HepG2 (cell line): ENCODE measurements around the gene PDLIM4. TPM values are rescaled to one million over a fixed set of nuclear protein-coding genes. Genes with fewer than 3 reads are reported as not detected.

Experiments used
- ATAC-seq: fragments of 200-7000 bp; cut with Tn5 transposase; 3 replicates; pipeline ENCODE4 v1.9.1; 2020; ENCODE audit warnings: mild to moderate bottlenecking, moderate library complexity
- BruUV-seq: library from RNA; stranded (reverse); fragments of 400-500 nt; replicated peaks from 2 replicates; lab custom pipeline; 2021; lab: Mats Ljungman, UMichigan
- CTCF ChIA-PET: fragments of 300-600 bp; formaldehyde crosslinking; extraction: SDS; loops from one replicate; lab custom pipeline; 2021; ENCODE audit warnings: low total read pairs, inconsistent platforms, low intra/inter-chr PET ratio; lab: Yijun Ruan, JAX
- POLR2A ChIA-PET: fragments of 350-600 bp; sonication (Branson Sonifier 250); formaldehyde crosslinking; loops from one replicate; lab custom pipeline; 2020; ENCODE audit warnings: antibody characterized with exemption, inconsistent platforms; lab: Yijun Ruan, JAX
- DNase-seq: peaks from one replicate; pipeline ENCODE4 v3.0.0-alpha.2; 2015; ENCODE audit warnings: low spot score
- FAIRE-seq: peaks from 3 replicates; lab custom pipeline; 2011; peaks lifted over from hg19 to GRCh38; lab: Jason Lieb, UNC
- H2AFZ ChIP-seq: one replicate; pipeline ENCODE4 v1.6.1; 2011; ENCODE audit warnings: low read length, inconsistent platforms
- H3K27ac ChIP-seq: fragments of 300-600 bp; 3 replicates; pipeline ENCODE4 v1.8.0; 2011; ENCODE audit warnings: mixed run types, mild to moderate bottlenecking, mixed read lengths, low read length, inconsistent platforms; ENCODE audit not compliant: insufficient read depth; ENCODE audit errors: extremely low read length
- H3K27me3 ChIP-seq, 2 experiments: fragments of 200-600 bp in 1 of 2; 2 replicates in 1 of 2; 3 replicates in 1 of 2; pipeline versions ENCODE4 v1.6.0 to v1.8.0; 2011; ENCODE audit warnings: low read length in 2 of 2, mild to moderate bottlenecking in 2 of 2, moderate library complexity in 2 of 2, inconsistent platforms in 1 of 2; ENCODE audit not compliant: insufficient read depth in 2 of 2, control insufficient read depth in 1 of 2
- H3K36me3 ChIP-seq, 2 experiments: fragments of 200-600 bp in 1 of 2; replicated peaks in 1 of 2; 2 replicates in 1 of 2; 3 replicates in 1 of 2; pipeline versions ENCODE4 v1.5.1 to v1.8.0; 2011; ENCODE audit warnings: low read length in 2 of 2, inconsistent platforms in 1 of 2; ENCODE audit not compliant: insufficient read depth in 2 of 2, control insufficient read depth in 1 of 2
- H3K4me1 ChIP-seq: 2 replicates; pipeline ENCODE4 v1.5.1; 2012; ENCODE audit warnings: low read length, inconsistent platforms; ENCODE audit not compliant: insufficient read depth
- H3K4me2 ChIP-seq: 2 replicates; pipeline ENCODE4 v1.6.0; 2011; ENCODE audit warnings: low read depth, low read length, inconsistent platforms
- H3K4me3 ChIP-seq, 3 experiments: fragments of 200-600 bp in 1 of 3; sonication (generic), shearing (Covaris generic) in 1 of 3; replicated peaks in 1 of 3; 2 replicates each; pipeline ENCODE4 v1.5.1; 2011 to 2016; ENCODE audit warnings: low read length in 3 of 3, inconsistent platforms in 2 of 3, low read depth in 2 of 3, mild to moderate bottlenecking in 2 of 3, control low read depth in 1 of 3, mixed read lengths in 1 of 3; ENCODE audit not compliant: insufficient read depth in 1 of 3
- H3K79me2 ChIP-seq: one replicate; pipeline ENCODE4 v1.6.1; 2011; ENCODE audit warnings: low read length, inconsistent platforms; ENCODE audit not compliant: insufficient read depth
- H3K9ac ChIP-seq: 2 replicates; pipeline ENCODE4 v1.6.0; 2011; ENCODE audit warnings: mild to moderate bottlenecking, low read depth, low read length, inconsistent platforms; ENCODE audit not compliant: insufficient read depth
- H3K9me3 ChIP-seq: 2 replicates; pipeline ENCODE4 v1.5.1; 2012; ENCODE audit warnings: mild to moderate bottlenecking, low read length
- H4K20me1 ChIP-seq: 2 replicates; pipeline ENCODE4 v1.6.0; 2011; ENCODE audit warnings: inconsistent platforms, mild to moderate bottlenecking, low read length, moderate library complexity; ENCODE audit not compliant: insufficient read depth
- BCL3 ChIP-seq: sonication (generic); formaldehyde crosslinking; IDR thresholded peaks from 2 replicates; pipeline ENCODE4 v1.5.1; 2020; ENCODE audit warnings: mild to moderate bottlenecking, missing genetic modification reagents, moderate library complexity
- EED ChIP-seq: sonication (generic); formaldehyde crosslinking; IDR thresholded peaks from 2 replicates; pipeline ENCODE4 v1.5.0; 2020; ENCODE audit warnings: mild to moderate bottlenecking, missing genetic modification reagents
- MAZ ChIP-seq, 2 experiments: sonication (generic) in 1 of 2; formaldehyde crosslinking in 1 of 2; IDR thresholded peaks; 2 replicates each; pipeline versions ENCODE4 v1.5.0 to v1.6.1; 2012 to 2020; ENCODE audit warnings: low read depth in 2 of 2, mild to moderate bottlenecking in 2 of 2, borderline replicate concordance in 1 of 2, improper control_type of control experiment in 1 of 2, low read length in 1 of 2, missing genetic modification reagents in 1 of 2, moderate library complexity in 1 of 2
- NCOA2 ChIP-seq: sonication (generic); formaldehyde crosslinking; IDR thresholded peaks from 2 replicates; pipeline ENCODE4 v1.8.0; 2022; ENCODE audit warnings: inconsistent platforms
- PCBP1 ChIP-seq: fragments of 200-400 bp; formaldehyde crosslinking; IDR thresholded peaks from 2 replicates; pipeline ENCODE4 v1.6.1; 2017; ENCODE audit warnings: mild to moderate bottlenecking, low read depth, low read length, borderline replicate concordance
- SAP130 ChIP-seq: IDR thresholded peaks from 2 replicates; pipeline ENCODE4 v1.6.1; 2016; ENCODE audit warnings: low read depth
- SRSF9 ChIP-seq: fragments of 200-400 bp; formaldehyde crosslinking; IDR thresholded peaks from 2 replicates; pipeline ENCODE4 v1.6.1; 2018; ENCODE audit warnings: borderline replicate concordance, mild to moderate bottlenecking, low read depth, low read length; ENCODE audit not compliant: insufficient read depth, poor library complexity, severe bottlenecking
- TCF7 ChIP-seq: sonication (generic); IDR thresholded peaks from 2 replicates; pipeline ENCODE4 v1.6.1; 2016; ENCODE audit warnings: antibody characterized with exemption, low read depth
- WGBS: methylation state at CpG from one replicate; pipeline ENCODE4 v1.1.6; 2017; ENCODE audit warnings: low lambda C conversion rate; 5-methylcytosine and 5-hydroxymethylcytosine counted together
- in situ Hi-C: cut with HindIII; loops from 2 replicates; pipeline ENCODE4 v1.10.0; 2017; ENCODE audit warnings: low pct_unique_long_range_greater_than_20kb; ENCODE audit not compliant: extremely low pct_ligation_motif_present
- intact Hi-C: fragments of 100-400 bp; cut with micrococcal nuclease; formaldehyde crosslinking; loops from one replicate; pipeline ENCODE4 v1.10.0; 2022; ENCODE audit not compliant: unreplicated experiment
- polyA plus RNA-seq, 8 experiments: library from polyadenylated mRNA; depleted of rRNA in 3 of 8; stranded (reverse) in 7 of 8; unstranded in 1 of 8; fragments of >200 nt; fragmentation: Illumina TruSeq in 4 of 8; extraction: Trizol in 4 of 8; gene quantifications; 2 replicates each; pipeline versions ENCODE4 v1.2.1 to v1.2.3, GENCODE V29; 2011 to 2016; ENCODE audit warnings: low read depth in 4 of 8, missing spikeins in 1 of 8, mixed read lengths in 1 of 8; ENCODE audit not compliant: insufficient read depth in 1 of 8
- total RNA-seq, 5 experiments: library from RNA; depleted of rRNA; stranded (reverse); fragments of >200 nt; fragmentation: Illumina TruSeq; extraction: Trizol; gene quantifications; 2 replicates each; pipeline ENCODE4 v1.2.3, GENCODE V29; 2016; ENCODE audit warnings: low read depth in 1 of 5

PDLIM4 gene
- total and polyA plus RNA-seq, 2 of the 13 experiments (the other 11 are each of a cell fraction or from before 2014, with no cell fraction given), result 1.1 to 2.3 TPM

- TF ChIP-seq MAZ (IDR thresholded peaks at IDR 0.05; ENCODE audit: borderline replicate concordance, low read depth, low read length), result no peak
- no peak for TF ChIP-seq MAZ (CRISPR knock-in tag; IDR thresholded peaks at IDR 0.05; ENCODE audit: low read depth)
- TF ChIP-seq PCBP1, result no peak
- TF ChIP-seq SRSF9, result no peak
- 0 out of 2 replicates have a peak, but pooled peaks have one; percentile 35 for TF ChIP-seq TCF7
- TF ChIP-seq BCL3, result no peak
Observed at GRCh38 chr5:132257131-132258101, at the start of gene PDLIM4 (continued).

DNA sequence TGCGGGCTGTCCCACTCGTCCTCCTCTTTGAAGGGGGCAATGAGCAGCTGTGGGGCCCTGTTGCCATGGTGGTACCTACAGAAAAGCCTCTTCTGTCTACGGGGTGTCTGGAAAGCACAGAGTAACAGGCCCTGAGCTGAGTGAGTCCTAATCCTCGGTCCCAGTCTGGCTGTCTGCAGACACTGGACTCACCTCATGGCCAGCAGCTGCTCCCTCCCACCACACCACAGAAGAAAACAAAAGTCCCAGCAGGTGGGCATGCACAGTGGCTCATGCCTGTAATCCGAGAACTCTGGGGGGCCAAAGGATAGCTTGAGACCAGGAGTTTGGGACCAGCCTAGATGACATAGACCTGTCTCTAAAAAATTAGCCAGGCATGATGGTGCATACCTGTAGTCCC, 49.7 kb upstream of the PDLIM4 start:
- no peak overlapping the region for H3K4me3 ChIP-seq
- H3K9ac ChIP-seq, result no peak overlapping the region
- in situ Hi-C loops (no loop called here), intact Hi-C loops (no loop called here)
- peaks cover 18 to 68% of the 10 kb centered on the region in 2 experiments for H3K36me3 ChIP-seq
- 96% methylated on average over 5 of the region's 5 CpGs for WGBS
- CTCF ChIA-PET, result no interaction called here
- H4K20me1 ChIP-seq, result no peaks in the 10 kb centered on the region
- H3K27me3 ChIP-seq, result no peaks in the 10 kb centered on the region
- FAIRE-seq (no peak), DNase-seq (no peak), ATAC-seq (no peak)
- no peak overlapping the region for H3K4me2 ChIP-seq
- no peaks in the 10 kb centered on the region for H3K9me3 ChIP-seq
- no peak overlapping the region for H2AFZ ChIP-seq
- no peaks in the 10 kb centered on the region for H3K79me2 ChIP-seq
- no TSS peak for BruUV-seq
- H3K27ac ChIP-seq, result no peak overlapping the region
- TF ChIP-seq EED (CRISPR knock-in tag), result no peak
- no peak for TF ChIP-seq SAP130 (CRISPR knock-in tag)
- no peak for TF ChIP-seq NCOA2 (CRISPR knock-in tag)
- H3K4me1 ChIP-seq, result no peaks in the 10 kb centered on the region
- POLR2A ChIA-PET, result no interaction called here
